ENCODE measurements around the gene RAPGEF5.

The RAPGEF5 gene

GRCh38 chr7:22356701-22357310 is at the start of gene RAPGEF5:
Gene RAPGEF5, minus strand, starts transcription at chr7:22357154. Its CDS starts 94 bp downstream, at chr7:22357060.
- no peak for DNase-seq

GRCh38 chr7:22406715-22407114 is 49.8 kb upstream of the RAPGEF5 start:
- DNase-seq: no peak

- DNase-seq: no peak
These were observed 47.6 kb upstream of the RAPGEF5 start for GRCh38 chr7:22404421-22405023.

- no peak for DNase-seq
These were observed 46.4 kb upstream of the RAPGEF5 start for GRCh38 chr7:22403344-22403743.

- DNase-seq: no peak
These were observed 45.3 kb upstream of the RAPGEF5 start for GRCh38 chr7:22402250-22402649.

- no peak for DNase-seq
These were observed 44.1 kb upstream of the RAPGEF5 start for GRCh38 chr7:22400936-22401553.

GRCh38 chr7:22400150-22400814 is 43.3 kb upstream of the RAPGEF5 start:
- no peak for DNase-seq

GRCh38 chr7:22399546-22399945 is 42.6 kb upstream of the RAPGEF5 start:
- no peak for DNase-seq

- no peak for DNase-seq
These were observed 42.1 kb upstream of the RAPGEF5 start for GRCh38 chr7:22399091-22399490.

- no peak for DNase-seq
These were observed 41.0 kb upstream of the RAPGEF5 start for GRCh38 chr7:22397981-22398380.

- DNase-seq: no peak
These were observed 38.3 kb upstream of the RAPGEF5 start for GRCh38 chr7:22395222-22395621.

- DNase-seq: no peak
These were observed 37.8 kb upstream of the RAPGEF5 start for GRCh38 chr7:22394739-22395138.

- no peak for DNase-seq
These were observed 37.2 kb upstream of the RAPGEF5 start for GRCh38 chr7:22393913-22394729.

- DNase-seq: no peak
These were observed 33.6 kb upstream of the RAPGEF5 start for GRCh38 chr7:22390516-22390915.

- DNase-seq: no peak
These were observed 32.9 kb upstream of the RAPGEF5 start for GRCh38 chr7:22389892-22390291.

GRCh38 chr7:22387583-22387982 is 30.6 kb upstream of the RAPGEF5 start:
- no peak for DNase-seq

GRCh38 chr7:22386865-22387264 is 29.9 kb upstream of the RAPGEF5 start:
- no peak for DNase-seq

GRCh38 chr7:22386206-22386858 is 29.4 kb upstream of the RAPGEF5 start:
- DNase-seq: no peak

GRCh38 chr7:22385326-22385725 is 28.4 kb upstream of the RAPGEF5 start:
- no peak for DNase-seq

- DNase-seq: no peak
These were observed 23.4 kb upstream of the RAPGEF5 start for GRCh38 chr7:22380333-22380732.

GRCh38 chr7:22378199-22378980 is 21.4 kb upstream of the RAPGEF5 start:
- DNase-seq: no peak

- DNase-seq: no peak
These were observed 20.7 kb upstream of the RAPGEF5 start for GRCh38 chr7:22377703-22378102.

Data from activated T-cell treated with anti-CD3 and anti-CD28 coated beads for 4 hours (primary cell).